Breast epithelium (tissue), 3 donors: ENCODE measurements around the gene FAM241B.

Experiments
- CTCF ChIP-seq, 3 donors: fragments of 450-650 bp; IDR thresholded peaks; one replicate each; pipeline ENCODE4 v1.5.1; 2016 to 2017; ENCODE audit warnings: antibody characterized with exemption in 3 of 3, mild to moderate bottlenecking in 3 of 3, moderate library complexity in 3 of 3
- POLR2A ChIP-seq: fragments of 450-650 bp; IDR thresholded peaks from one replicate; pipeline ENCODE4 v1.6.1; 2016; ENCODE audit warnings: antibody characterized with exemption, mild to moderate bottlenecking, moderate library complexity
- POLR2AphosphoS5 ChIP-seq, 3 donors: sonication (generic); formaldehyde crosslinking; IDR thresholded peaks; one replicate each; pipeline ENCODE4 v1.6.1; 2017; ENCODE audit warnings: antibody characterized with exemption in 3 of 3

GRCh38 chr10:69676301-69676700, 46.3 kb downstream of the FAM241B start:
- TF ChIP-seq CTCF (IDR thresholded peaks at IDR 0.05): no peak
- TF ChIP-seq POLR2A: no peak
- no peak for TF ChIP-seq POLR2AphosphoS5 (IDR thresholded peaks at IDR 0.05)
